Spleen (tissue), 11 donors: ENCODE results near the gene TMEM178B. TPM values are rescaled to one million over a fixed set of nuclear protein-coding genes. Genes with fewer than 3 reads are reported as not detected.

Source experiments
- DNase-seq: peaks from one replicate; pipeline ENCODE4 v3.0.0-alpha.2; 2020
- H3K27ac ChIP-seq, 8 donors: fragments of 200-600 bp; sonication (generic) in 7 of 8; 1 replicate in 4 of 8; 2 replicates in 4 of 8; pipeline versions ENCODE4 v1.5.0 to v1.8.0; 2016 to 2021; ENCODE audit warnings: inconsistent platforms in 4 of 8, mild to moderate bottlenecking in 4 of 8, moderate library complexity in 1 of 8
- H3K27me3 ChIP-seq, 7 donors: fragments of 200-600 bp; sonication (generic) in 6 of 7; replicated peaks in 1 of 7; 1 replicate in 4 of 7; 2 replicates in 3 of 7; pipeline versions ENCODE4 v1.5.0 to v1.8.0; 2016 to 2021; ENCODE audit warnings: inconsistent platforms in 3 of 7, mild to moderate bottlenecking in 1 of 7
- H3K36me3 ChIP-seq, 6 donors: fragments of 200-600 bp; sonication (generic) in 5 of 6; 1 replicate in 4 of 6; 2 replicates in 2 of 6; pipeline versions ENCODE4 v1.5.0 to v1.8.0; 2016 to 2021; ENCODE audit warnings: inconsistent platforms in 2 of 6
- H3K4me1 ChIP-seq, 6 donors: fragments of 200-600 bp; sonication (generic) in 5 of 6; 1 replicate in 3 of 6; 2 replicates in 3 of 6; pipeline versions ENCODE4 v1.5.0 to v1.8.0; 2016 to 2021; ENCODE audit warnings: inconsistent platforms in 3 of 6
- H3K4me3 ChIP-seq, 8 donors: fragments of 200-600 bp; sonication (generic) in 7 of 8; 1 replicate in 4 of 8; 2 replicates in 4 of 8; pipeline versions ENCODE4 v1.5.0 to v1.8.0; 2016 to 2021; ENCODE audit warnings: inconsistent platforms in 4 of 8, mild to moderate bottlenecking in 4 of 8, moderate library complexity in 2 of 8
- H3K9me3 ChIP-seq, 8 donors: fragments of 200-600 bp; sonication (generic) in 7 of 8; 1 replicate in 4 of 8; 2 replicates in 4 of 8; pipeline versions ENCODE4 v1.5.0 to v1.8.0; 2016 to 2021; ENCODE audit warnings: inconsistent platforms in 4 of 8
- POLR2A ChIP-seq, 3 donors: fragments of 450-650 bp; IDR thresholded peaks; one replicate each; pipeline ENCODE4 v1.5.1; 2017; ENCODE audit warnings: antibody characterized with exemption in 3 of 3, mild to moderate bottlenecking in 1 of 3
- POLR2AphosphoS5 ChIP-seq, 3 donors: sonication (generic); formaldehyde crosslinking; IDR thresholded peaks; one replicate each; pipeline ENCODE4 v1.5.1; 2017; ENCODE audit warnings: antibody characterized with exemption in 3 of 3
- WGBS, 5 donors: extraction: QIAGEN DNeasy Blood & Tissue Kit in 3 of 5; methylation state at CpG; one replicate each; pipeline versions ENCODE4 v1.1.5 to v1.1.7; 2013 to 2018; 5-methylcytosine and 5-hydroxymethylcytosine counted together
- intact Hi-C: fragments of 100-400 bp; cut with DNase I; formaldehyde crosslinking; loops from one replicate; pipeline ENCODE4 v1.15.0; 2023; ENCODE audit warnings: low total_unique reads
- polyA plus RNA-seq, 3 donors: library from polyadenylated mRNA; stranded (reverse); fragments of 200-250 nt; gene quantifications; one replicate each; pipeline ENCODE4 v1.2.1, GENCODE V29; 2013
- total RNA-seq, 7 donors: library from RNA; depleted of rRNA in 3 of 7; stranded (reverse); fragments of >200 nt in 3 of 7; fragmentation: NEBNext Ultra II Directional in 4 of 7; extraction: Animal tissue kit (Norgen Biotek cat#: 25700) in 4 of 7; gene quantifications; one replicate each; pipeline versions ENCODE4 v1.1.0 to v1.2.1, GENCODE V29; 2016 to 2021
- TF ChIP-seq, protein P1 (sequence below), 11 experiments: fragments of 200-600 bp in 7 of 11; fragments of 450-650 bp in 4 of 11; sonication (generic) in 4 of 11; IDR thresholded peaks in 8 of 11; conservative IDR thresholded peaks in 3 of 11; 1 replicate in 7 of 11; 2 replicates in 4 of 11; pipeline versions ENCODE4 v1.4.0 to v1.8.0; 2016 to 2021; ENCODE audit warnings: antibody characterized with exemption in 11 of 11, inconsistent platforms in 4 of 11, mild to moderate bottlenecking in 1 of 11
- donor health status: healthy with polysubstance abuse.
- donor health status: DM: no; HTN: no; CAD: no; lungs with moderate emphysema.
- donor health status: DM: no; HTN: no; CAD: no.
- donor health status: Bipolar disorder and iron deficiency.
- donor health status: healthy.
- donor health status: DM: no; HTN: no; CAD: no.
- donor health status: DM: yes; HTN: yes; CAD: no.

Gene TMEM178B
- total and polyA plus RNA-seq, 10 donors: 0.35 to 5.5 (median 1.3) TPM

DNA sequence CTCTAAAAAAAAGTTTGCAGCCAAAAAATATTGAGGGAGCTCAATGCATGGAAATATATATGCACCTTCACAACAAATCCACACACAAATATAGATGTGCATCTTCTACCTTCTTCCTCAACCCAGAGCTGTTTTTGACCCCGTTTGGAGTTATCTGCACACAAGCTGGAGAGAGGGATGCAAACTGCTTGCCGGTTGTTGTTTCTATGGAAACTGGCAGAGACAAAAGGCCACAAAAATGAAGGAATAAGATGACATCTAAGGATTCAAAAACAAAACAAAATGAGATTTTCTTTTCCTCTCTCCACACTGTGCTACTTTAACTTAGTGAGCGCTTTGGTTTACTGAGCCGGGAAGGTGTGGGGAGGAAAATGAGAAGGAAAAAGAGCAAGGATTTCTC, 267.1 kb downstream of the TMEM178B start:
- no peak overlapping the region for H3K27ac ChIP-seq
- DNase-seq: no peak
- 75 to 80% (median 77%) methylated on average over 4 of the region's 4 CpGs for WGBS, 5 donors
- H3K36me3 ChIP-seq: no peaks in the 10 kb centered on the region
- no peak overlapping the region for H3K4me3 ChIP-seq
- H3K4me1 ChIP-seq: no peaks in the 10 kb centered on the region
- intact Hi-C loops: no loop called here
- TF ChIP-seq POLR2AphosphoS5 (IDR thresholded peaks at IDR 0.05): no peak
- no peak for TF ChIP-seq POLR2A (IDR thresholded peaks at IDR 0.05)
- TF ChIP-seq, protein P1, sequence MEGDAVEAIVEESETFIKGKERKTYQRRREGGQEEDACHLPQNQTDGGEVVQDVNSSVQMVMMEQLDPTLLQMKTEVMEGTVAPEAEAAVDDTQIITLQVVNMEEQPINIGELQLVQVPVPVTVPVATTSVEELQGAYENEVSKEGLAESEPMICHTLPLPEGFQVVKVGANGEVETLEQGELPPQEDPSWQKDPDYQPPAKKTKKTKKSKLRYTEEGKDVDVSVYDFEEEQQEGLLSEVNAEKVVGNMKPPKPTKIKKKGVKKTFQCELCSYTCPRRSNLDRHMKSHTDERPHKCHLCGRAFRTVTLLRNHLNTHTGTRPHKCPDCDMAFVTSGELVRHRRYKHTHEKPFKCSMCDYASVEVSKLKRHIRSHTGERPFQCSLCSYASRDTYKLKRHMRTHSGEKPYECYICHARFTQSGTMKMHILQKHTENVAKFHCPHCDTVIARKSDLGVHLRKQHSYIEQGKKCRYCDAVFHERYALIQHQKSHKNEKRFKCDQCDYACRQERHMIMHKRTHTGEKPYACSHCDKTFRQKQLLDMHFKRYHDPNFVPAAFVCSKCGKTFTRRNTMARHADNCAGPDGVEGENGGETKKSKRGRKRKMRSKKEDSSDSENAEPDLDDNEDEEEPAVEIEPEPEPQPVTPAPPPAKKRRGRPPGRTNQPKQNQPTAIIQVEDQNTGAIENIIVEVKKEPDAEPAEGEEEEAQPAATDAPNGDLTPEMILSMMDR (IDR thresholded peaks at IDR 0.05 in 8 of 11, conservative IDR thresholded peaks at IDR 0.05 in 3 of 11): no peak
- no peaks in the 10 kb centered on the region for H3K9me3 ChIP-seq
- H3K27me3 ChIP-seq: no peaks in the 10 kb centered on the region

DNA sequence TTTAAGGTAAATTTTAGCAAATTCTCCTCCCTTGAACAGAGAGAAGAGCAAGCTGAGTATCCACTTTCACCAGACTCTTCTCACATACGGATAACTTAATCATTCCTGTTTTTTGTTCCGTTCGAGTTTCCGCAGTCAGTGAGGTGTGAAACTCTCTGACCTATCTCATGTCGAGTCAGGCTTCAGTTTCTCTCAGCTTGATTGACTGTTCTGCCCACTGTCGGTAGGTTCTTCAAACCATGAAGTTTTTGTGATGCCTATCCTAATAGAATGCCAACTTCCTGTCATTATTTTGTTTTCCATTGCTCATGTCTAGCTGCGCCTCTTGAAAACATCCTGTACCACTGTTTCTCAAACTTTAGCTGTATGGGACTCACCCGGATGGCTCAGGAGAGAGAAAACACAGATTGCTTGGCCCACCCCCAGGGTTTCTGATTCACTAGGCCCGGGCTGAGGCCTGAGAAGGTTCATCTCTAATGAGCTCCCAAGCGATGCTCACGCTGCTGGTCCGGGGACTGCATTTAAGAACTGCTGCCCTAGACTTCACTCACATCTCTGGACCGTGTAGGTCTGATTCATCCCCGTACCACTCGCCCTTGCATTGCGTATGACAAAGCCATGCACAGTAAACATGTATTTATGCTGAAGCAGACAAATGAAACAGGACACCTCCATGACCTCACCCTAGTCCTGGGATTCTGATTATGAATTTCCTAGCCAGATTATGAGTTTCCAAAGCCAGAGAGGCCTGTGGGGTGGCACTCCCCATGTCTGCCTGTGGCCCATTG, 269.0 kb downstream of the TMEM178B start:
- H3K4me1 ChIP-seq: no peaks in the 10 kb centered on the region
- no peak for DNase-seq
- intact Hi-C loops: no loop called here
- H3K27ac ChIP-seq: no peak overlapping the region
- H3K4me3 ChIP-seq: no peak overlapping the region
- no peaks in the 10 kb centered on the region for H3K9me3 ChIP-seq
- TF ChIP-seq POLR2AphosphoS5 (IDR thresholded peaks at IDR 0.05) (no peak), POLR2A (IDR thresholded peaks at IDR 0.05) (no peak)
- TF ChIP-seq, protein P1 (IDR thresholded peaks at IDR 0.05 in 8 of 11, conservative IDR thresholded peaks at IDR 0.05 in 3 of 11): no peak
- H3K27me3 ChIP-seq: no peaks in the 10 kb centered on the region
- no peaks in the 10 kb centered on the region for H3K36me3 ChIP-seq
- WGBS, 5 donors: 84 to 91% (median 87%) methylated on average over 16 of the region's 16 CpGs

DNA sequence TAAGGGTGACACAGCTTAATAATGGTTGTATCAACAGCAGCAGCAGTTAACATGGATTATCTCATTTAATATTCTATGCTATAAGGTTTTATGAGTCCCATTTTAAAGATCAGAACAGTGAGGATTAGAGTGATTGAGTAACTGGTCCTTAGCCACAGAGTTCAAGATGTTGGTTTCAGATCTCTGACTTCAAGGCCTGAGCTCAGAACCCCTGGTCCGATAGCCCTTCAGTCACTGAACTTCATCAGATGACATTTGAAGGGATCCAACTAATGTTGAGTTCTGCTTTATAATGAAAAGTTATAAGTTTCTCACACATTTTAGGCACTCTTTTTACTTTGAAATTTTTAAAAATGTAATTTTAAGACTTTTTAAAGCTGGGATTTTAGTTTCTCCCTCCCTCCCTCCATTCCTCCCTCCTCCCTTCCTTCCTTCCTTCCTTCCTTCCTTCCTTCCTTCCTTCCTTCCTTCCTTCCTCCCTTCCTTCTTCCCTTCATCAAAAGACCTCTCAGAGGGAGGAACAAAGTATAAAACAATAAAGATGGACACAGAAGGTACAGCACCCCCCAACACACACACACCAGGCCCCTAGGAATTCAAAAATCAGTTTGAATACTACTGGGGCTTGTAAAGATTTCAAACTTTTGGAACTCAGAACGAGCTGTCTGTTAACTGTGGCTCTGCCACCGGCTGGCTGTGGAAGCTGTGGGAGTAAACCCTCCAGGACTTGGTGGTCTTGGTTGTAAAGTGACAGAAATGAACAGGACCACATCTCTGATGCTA, 270.5 kb downstream of the TMEM178B start:
- no peak for DNase-seq
- intact Hi-C loops: no loop called here
- 77 to 90% (median 82%) methylated on average over 3 of the region's 3 CpGs for WGBS, 5 donors

More for the DNA sequence above, 270.5 kb downstream of the TMEM178B start:
- Histone ChIP-seq H3K4me3 (no peak overlapping the region), H3K4me1 (no peaks in the 10 kb centered on the region), H3K27ac (no peak overlapping the region), H3K9me3 (no peaks in the 10 kb centered on the region), H3K27me3 (no peaks in the 10 kb centered on the region), H3K36me3 (no peaks in the 10 kb centered on the region)
- no peak for TF ChIP-seq POLR2AphosphoS5 (IDR thresholded peaks at IDR 0.05)
- TF ChIP-seq POLR2A (IDR thresholded peaks at IDR 0.05): no peak
- TF ChIP-seq, protein P1 (IDR thresholded peaks at IDR 0.05 in 8 of 11, conservative IDR thresholded peaks at IDR 0.05 in 3 of 11): no peak
